HG03439 (cell line): ENCODE measurements around the gene CA5B.
"Not testable (repeated sequence)": the region's sequence is repeated elsewhere in the genome, so short reads cannot be mapped to it uniquely, and the experiment has no call there.

Source experiments
- ATAC-seq: cut with Tn5 transposase; IDR thresholded peaks from one replicate; pipeline ENCODE4 v1.9.1; 2021; ENCODE audit warnings: mild to moderate bottlenecking, moderate library complexity; ENCODE audit not compliant: unreplicated experiment

The CA5B gene

GRCh38 chrX:15737959-15738902 lies at the start of gene CA5B:
CA5B (plus strand) TSS chrX:15738270; CDS start chrX:15750024, 11,754 bp downstream.
- ATAC-seq, result peak; percentile 97

GRCh38 chrX:15694941-15695451 lies 43.1 kb upstream of the CA5B start:
- no peak for ATAC-seq

- ATAC-seq, result no peak
These were observed 41.6 kb upstream of the CA5B start for GRCh38 chrX:15696516-15696915.

- ATAC-seq, result no peak
These were observed 35.3 kb upstream of the CA5B start for GRCh38 chrX:15702488-15703371.

GRCh38 chrX:15703809-15704208 lies 34.3 kb upstream of the CA5B start:
- not testable (repeated sequence) for ATAC-seq

- not testable (repeated sequence) for ATAC-seq
These were observed 33.8 kb upstream of the CA5B start for GRCh38 chrX:15704273-15704672.

GRCh38 chrX:15714529-15714928 lies 23.5 kb upstream of the CA5B start:
- no peak for ATAC-seq

GRCh38 chrX:15718283-15718970 lies 19.6 kb upstream of the CA5B start:
- no peak for ATAC-seq

GRCh38 chrX:15719324-15719968 lies 18.6 kb upstream of the CA5B start:
- no peak for ATAC-seq

- ATAC-seq, result no peak
These were observed 16.2 kb upstream of the CA5B start for GRCh38 chrX:15721911-15722310.

GRCh38 chrX:15723887-15724517 lies 14.1 kb upstream of the CA5B start:
- no peak for ATAC-seq

- ATAC-seq, result no peak
These were observed 13.2 kb upstream of the CA5B start for GRCh38 chrX:15724911-15725310.

- ATAC-seq, result not testable (repeated sequence)
These were observed 6.7 kb upstream of the CA5B start for GRCh38 chrX:15731368-15731767.

- ATAC-seq, result no peak
These were observed 696 bp upstream of the CA5B start for GRCh38 chrX:15737190-15737958.

GRCh38 chrX:15739886-15740285 lies 1.8 kb downstream of the CA5B start:
- ATAC-seq, result no peak

- ATAC-seq, result no peak
These were observed 6.3 kb downstream of the CA5B start for GRCh38 chrX:15744181-15744867.

GRCh38 chrX:15745179-15745578 lies 7.1 kb downstream of the CA5B start:
- ATAC-seq, result no peak

GRCh38 chrX:15746651-15747050 lies 8.6 kb downstream of the CA5B start:
- ATAC-seq, result not testable (repeated sequence)
